M059J (cell line): Measurements from ENCODE around the gene TNS1. TPM values are rescaled to one million over a fixed set of nuclear protein-coding genes. Genes with fewer than 3 reads are reported as not detected.

ENCODE experiments used
- DNase-seq: peaks from one replicate; pipeline ENCODE4 v3.0.0-alpha.2; 2012; ENCODE audit warnings: low read depth
- total RNA-seq: library from RNA; depleted of rRNA; stranded (reverse); fragments of >200 nt; shearing (Covaris generic); gene quantifications from 2 replicates; pipeline ENCODE4 v1.2.3, GENCODE V29; 2014

Gene TNS1
- total RNA-seq, 1 experiment from 2014 or later: 2.6 TPM

DNA sequence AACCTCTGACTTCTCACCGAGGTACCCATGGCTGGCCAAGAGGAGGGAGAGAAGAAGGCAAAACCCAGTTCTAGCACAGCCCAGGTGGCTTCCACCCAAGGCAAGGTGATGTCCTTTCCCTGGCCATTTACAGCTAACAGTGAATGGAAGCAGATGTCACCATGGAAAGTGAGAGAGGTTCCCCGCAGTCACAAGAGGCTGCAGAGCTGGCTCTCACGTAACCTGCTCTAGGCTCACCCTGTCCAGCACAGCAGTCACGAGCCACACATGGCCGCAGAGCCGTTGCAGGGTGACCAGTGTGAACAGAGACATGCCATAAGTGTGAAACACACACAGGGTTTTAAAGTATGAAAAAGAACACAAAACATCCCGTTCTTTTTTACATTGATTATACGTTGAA, 169.4 kb downstream of the TNS1 start:
- no peak for DNase-seq

DNA sequence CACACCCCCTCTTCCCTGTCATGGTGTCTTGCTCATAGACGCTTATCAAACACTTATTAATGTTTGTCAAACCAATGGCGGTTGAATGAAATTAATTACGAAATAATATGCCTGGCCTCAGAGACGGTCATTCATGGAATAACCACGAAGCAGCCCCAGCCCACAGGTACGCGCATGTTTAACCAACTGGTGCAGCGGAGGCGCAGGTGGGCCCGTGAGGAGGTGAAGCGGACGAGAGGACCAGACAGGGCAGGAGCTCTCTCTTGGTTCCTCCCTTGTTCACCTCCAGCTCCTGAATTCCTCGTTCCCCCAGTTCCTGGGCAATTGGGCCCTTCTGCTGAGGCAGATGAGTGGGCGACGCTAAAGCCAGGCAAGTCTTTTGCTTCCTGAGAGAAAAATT, 169.8 kb downstream of the TNS1 start:
- DNase-seq: no peak

DNA sequence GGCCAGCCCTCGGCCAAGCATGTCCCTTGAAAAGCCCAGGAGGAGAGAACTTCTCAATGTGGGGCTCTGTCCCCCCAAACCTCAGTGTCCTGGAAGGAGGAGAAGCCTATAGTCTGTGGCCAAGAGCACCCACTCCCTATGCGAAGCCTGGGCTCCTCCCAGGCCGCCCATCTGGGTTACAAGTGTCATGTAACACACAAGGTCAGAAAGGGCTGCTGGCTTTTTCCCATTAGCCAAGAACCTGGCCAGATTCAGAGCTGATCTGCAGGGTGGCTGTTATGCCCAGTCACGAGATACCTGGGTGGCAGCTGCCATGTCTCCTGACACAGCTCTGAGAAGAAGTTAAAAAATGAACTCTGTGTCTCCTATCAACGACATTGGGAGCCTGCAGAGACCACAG, 170.7 kb downstream of the TNS1 start:
- no peak for DNase-seq

DNA sequence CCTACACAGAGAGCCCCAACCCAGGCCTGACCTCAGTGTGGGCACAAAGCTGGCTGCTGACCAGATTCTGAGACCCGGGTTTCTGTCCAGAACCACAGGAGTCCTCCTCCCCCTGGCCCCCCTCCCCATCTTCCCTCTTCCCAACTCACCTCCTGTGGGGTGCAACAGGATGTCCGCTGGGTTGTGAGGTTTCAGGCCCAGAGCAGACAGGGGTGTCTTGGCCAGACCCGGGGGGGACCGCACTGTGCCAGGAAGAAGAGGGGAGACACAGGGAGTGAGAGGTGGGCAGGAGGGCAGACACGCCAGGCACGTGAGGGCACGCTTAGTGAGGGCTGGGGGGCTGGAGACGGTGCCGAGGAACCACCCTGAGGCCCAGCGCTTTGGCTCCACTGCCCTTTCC, 171.5 kb downstream of the TNS1 start:
- DNase-seq: no peak

DNA sequence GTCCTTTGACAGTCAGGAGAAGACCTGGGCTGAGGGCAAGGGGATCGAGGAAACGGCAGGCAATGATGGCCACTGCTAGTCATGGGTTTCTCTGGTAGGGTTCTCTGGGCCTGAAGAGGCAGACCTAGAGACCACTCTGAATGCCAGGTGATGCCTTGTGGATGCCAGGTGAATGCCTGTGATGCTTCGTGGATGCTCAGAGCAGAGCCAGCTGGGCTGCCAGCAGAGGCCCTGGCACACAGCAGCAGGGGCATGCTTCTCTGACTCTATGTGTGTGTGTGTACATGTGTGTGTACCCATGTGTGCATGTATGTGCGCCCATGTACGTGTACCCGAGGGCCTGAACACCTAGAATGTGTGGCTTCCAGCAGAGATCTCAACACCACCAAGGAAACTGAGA, 172.0 kb downstream of the TNS1 start:
- DNase-seq: no peak

DNA sequence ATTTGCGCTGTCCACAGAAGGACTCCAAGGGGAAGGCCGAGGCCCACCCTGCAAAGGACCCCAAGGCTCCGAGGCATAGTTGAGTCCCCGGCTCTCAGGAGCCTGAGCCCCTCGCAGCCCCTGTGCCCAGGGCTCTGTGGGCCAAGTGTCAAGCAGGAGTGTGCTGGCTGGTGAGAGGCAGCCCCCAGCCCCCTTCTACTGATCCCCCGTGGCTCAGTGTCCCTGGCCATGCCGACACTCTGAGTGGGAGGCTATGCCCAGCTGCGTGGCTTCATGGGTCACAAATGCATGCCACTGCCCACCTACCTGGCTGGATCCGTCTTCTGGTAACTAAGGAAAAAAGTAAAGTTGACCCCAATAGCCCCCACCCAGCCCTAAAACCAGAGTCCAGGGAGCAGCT, 172.7 kb downstream of the TNS1 start:
- no peak for DNase-seq

DNA sequence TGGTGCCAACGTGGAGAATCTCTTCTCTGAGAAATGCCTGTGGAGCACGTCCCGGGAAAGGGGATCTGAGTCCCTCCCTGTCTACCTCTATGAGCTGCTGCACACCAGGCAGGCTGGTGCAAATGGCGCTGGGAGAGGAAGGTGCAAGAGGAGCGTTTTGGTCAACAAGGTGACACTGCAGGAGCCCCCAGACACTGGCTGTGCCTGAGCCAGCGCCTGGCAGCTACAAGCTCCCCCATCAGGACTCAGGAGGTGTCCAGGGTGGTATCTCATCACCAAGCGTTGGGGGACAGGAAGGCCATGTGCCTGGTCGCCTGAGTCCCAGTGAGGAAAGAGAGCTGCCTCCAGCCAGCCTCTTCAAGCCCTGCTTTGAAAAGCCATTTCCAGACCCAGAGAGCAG, 173.4 kb downstream of the TNS1 start:
- DNase-seq: no peak

DNA sequence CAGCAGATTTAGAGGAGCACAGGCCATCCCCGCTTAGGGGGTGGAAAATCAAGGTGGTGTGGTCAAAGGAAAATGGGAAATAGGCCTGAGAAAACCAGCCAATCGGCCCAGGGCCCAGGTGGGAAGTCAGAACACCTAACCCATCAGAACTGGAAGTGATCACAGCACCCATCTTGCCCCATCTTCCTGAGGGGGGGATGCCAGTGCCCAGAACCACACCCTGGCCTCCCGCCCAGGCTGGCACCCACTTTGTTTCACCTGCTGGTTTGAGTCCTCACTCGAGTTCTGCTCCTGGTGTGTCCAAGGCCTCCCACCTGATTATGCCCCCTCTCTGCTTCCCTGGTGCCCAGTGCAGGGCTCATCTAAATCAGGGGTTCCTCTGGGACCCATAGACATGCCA, 174.5 kb downstream of the TNS1 start:
- DNase-seq: no peak

DNA sequence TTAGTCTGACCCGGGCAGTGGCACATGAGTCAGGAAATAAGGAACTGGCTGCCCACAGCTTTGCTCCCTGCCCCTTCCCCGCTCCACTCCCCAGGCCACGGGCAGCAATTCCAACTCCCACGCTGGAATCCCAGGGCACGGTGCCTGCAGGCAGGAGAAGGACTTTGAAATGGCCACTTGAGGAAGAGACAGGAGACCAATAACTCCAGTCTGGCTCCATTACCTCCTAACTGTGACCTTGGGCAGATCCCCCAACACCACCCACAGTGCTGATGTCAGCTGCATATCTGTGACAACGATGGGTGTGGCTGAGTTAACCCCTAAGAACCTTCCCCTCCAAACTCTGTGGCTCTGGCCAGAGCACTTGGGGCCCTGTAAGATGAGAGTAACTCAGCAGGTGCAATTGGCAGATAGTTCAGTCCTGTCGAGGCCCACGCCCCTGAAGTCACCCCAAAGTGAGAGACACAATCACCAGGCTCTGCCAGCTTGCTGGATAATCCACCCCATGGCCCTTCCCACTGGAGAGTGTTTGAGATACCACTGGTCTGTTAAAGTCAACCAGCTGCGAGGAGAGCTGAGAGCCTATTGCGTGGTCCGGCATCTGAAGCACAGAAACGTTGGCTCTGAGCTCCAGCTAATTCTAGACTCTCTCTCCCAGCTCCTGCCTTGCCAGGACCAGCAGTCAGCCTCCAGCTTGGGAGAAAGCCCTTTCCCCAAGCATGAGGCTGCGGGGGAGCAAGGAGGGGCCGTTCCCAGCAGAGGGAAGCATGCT, 175.2 kb downstream of the TNS1 start:
- no peak for DNase-seq

DNA sequence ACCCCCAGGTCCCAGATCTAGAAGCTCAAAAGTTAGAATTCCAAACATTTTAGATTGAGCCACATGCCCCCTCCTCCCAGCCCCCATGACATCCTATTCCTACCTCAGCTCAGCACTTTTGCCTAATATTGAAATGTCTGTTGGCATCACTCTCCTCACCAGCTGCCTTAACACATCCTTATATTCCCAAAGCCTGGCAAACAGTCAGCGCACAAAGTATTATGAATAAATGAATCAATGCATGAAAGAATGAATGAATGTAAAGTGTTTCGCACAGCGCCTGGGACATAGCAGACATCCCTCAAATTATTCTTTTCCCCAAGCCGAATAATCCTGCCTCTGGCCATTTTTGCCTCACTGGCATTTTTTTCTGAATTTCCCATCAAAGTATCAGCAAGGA, 175.8 kb downstream of the TNS1 start:
- no peak for DNase-seq

DNA sequence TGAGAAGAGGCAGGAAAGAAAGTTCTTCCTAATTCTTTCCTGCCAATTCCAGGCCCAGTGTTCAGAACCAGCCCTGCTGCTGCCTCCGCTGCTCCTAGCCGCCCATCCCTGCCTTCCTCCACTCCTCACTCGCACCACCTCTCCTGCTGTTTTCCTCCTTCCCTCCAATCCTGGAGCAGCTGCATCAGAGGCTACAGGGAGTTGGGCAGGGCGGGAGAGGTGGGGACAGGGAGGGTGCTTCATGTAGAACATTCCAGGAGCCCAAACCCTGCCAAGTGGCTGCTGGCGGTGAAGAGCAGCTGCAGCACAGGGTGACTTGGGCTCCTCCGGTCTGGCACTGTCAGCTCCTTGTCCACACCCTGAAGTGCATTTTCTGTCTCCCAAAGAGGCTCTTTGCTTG, 176.3 kb downstream of the TNS1 start:
- no peak for DNase-seq

DNA sequence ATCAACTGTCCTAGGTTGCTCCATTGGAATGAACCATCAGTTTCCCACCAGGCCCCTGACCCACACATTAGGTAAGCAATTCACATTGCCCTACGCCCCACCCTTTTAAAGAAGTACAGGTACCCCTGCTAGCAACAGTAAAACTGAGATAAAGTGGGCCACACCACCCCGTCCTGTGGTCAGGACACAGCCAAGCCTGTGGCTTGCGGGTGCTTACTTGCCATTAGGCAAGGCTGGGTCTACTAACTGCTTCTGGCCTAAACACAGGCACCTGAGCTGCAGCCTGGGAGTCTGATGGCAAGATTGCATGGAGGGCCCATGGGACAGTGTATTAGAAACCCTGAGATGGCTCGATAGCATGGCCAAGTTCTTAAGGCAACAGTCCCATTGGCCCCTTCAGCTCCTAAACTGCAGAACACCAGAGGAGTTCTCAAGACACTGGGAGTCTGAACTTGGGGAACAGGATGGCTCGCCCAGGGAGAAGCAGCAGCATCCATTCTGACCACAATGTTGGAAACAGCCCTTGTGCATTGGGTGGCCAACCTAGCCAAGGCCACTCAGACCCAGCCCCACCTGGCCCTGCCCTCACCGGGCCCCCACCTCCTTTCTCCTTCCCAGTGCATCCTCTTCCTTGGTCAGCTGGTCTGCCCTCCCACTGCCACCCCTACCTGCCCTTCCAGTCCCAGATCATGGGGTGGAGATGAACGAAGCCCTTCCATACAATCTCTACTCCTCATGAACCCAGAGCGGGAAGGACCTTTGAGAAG, 177.1 kb downstream of the TNS1 start:
- no peak for DNase-seq

DNA sequence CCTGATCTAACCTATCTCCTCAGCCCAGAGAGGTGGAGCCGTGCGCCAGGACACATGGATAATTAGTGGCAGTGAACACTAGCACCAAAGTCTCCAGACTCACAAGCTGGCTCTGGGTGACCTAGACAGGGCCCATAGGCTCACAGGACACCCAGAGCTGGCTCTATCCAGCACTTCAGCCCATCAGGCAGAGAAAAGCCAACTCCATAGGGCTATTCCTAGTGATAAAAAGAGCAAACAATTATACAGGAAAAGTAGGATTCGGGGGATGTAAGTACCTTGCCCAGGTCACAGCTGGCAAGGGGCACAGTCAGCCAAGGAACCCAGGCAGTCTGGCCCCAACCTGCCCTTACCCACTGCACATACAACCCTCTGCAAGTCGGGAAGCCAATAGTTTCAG, 178.6 kb downstream of the TNS1 start:
- DNase-seq: no peak

DNA sequence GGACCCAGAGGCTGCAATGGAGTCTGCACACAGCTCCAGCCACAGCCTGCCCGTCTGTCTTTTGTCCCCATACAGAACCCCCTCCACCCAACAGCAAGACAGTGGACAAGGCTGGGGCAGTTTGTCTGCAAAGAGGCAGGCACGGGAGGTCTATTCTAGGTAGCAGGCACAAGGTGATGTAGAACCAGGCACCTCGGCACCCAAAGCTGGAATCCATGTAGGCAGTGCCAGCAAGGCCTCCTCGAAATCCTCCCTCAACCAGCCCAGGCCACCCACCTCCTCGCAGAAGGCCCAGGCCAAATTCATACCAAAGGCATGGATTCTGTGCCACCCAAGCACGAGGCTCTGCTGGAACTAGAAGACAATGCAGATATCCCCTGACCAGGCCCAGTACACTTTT, 179.2 kb downstream of the TNS1 start:
- no peak for DNase-seq

DNA sequence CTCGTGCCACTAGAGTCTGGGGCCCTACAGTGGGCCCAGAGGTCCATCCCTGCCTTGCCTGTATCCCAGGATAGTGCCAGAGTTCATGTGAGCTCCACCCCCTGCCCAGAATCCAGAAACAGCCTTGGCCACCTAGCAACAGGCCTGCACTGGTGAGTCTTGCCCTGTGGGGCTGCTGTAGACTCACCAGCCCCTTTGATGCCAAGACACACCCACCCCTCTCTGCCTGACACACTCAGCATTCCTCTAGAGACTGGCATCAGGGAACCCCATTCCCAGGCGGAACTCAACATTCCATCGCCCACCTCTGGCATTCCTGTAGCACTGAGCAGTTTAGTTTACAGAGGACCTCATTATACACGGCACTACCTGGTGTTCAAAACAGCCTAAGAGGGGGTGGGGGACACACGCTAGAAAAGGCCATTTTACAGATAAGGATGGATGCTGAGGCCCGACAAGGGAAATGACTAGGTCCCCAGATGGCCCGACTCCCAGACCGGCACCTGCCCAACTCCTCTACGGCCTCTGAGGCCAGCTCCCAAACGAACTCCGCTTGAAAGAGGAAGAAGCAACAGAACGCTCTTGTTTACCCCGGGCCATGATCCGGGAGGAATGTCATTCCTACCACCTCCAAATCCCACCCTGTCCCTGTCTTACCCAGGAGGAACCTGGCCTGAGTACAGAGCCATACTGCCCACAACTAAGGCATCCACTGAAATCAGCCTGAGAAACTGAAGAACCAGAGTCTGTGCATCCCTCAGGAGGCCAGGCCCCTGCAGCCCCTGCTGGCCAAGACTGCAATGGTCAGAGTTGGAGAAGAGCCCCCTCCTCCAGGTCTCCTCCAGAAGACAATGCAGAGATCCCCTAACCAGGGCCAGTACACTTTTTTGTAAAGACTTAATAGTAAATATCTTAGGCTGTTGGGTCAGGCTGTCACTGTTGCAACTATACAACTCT, 180.2 kb downstream of the TNS1 start:
- DNase-seq: peak; percentile 41

DNA sequence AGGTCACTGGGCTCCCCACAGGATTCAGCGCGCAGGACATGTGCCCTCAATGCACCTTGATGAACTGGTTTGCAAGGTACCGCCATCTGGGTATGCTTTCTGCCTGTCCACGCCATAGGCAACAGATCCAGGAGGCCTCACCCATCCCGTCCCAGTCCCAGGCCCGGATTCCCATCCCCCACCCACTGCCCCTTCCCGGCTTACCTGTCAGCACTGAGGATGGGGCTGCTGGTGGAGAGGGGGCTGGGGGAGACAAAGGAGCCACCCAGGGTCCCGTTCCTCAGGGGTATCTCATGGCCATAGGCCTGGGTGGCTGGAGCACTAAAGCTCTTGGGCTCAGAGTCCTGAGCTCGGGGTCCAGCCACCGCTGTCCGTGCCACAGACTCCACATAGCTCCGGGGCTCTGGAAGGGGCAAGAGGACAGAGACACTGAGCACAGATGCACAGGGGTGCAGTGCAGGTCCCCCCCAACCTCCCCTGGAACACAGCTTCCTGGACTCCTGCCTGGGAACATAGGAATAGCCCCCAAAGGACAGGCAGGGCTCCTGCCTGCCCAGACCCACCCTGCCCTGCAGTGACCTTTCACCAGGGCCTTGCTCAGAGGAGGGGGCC, 181.2 kb downstream of the TNS1 start:
- no peak for DNase-seq

DNA sequence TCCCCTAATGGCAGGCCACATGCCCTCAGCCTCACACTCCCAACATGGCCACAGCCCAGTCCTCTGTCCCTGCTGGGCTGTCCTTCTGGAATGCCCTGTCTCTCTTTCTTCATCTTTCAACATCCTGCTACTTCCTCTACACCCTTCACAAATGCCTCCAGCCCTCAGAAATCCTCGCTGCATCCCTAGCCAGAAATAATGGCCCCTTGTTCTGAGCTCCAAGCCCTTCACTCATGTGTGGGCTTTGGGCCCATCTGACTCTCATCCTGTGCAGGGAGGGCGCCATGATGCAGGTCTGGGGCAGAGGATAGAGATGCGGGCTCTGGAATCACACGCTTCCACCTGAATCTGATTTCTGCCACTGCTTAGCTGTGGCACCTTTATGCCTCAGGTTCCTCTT, 181.9 kb downstream of the TNS1 start:
- DNase-seq: no peak

DNA sequence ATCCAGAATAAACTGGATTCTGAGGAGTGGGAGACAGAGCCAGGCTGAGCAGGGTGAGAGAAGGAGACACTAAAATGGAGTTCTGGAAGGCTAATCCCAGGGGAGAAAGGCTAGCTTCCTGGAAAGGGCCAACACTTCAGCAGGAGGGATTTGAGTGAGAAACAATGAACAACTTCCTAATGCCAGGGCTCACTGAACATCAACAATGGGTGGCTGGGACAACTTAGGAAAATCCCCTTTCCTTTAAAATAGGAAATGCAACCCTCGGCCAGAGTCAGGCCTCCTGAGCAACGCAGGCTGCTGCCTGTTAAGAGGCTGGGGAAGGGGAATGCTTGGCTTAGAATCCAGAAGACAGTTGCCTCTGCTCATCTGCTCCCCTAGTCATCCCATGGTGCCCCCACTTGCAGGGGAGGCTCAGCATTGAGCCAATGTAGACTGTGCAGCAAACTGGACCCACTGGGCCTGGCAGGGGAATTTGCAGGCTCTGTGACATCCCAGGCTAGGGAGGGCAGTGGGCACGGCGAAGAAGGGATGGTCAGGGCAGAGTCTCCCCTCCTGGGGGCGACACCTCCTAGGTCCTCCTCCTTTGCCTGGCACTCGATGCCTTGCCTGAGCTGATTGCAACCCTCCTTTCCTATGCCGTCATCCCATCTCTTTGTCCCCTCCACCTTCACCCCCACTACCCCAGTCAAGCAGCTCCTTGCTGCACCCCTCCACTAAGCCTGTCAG, 182.5 kb downstream of the TNS1 start:
- DNase-seq: no peak

DNA sequence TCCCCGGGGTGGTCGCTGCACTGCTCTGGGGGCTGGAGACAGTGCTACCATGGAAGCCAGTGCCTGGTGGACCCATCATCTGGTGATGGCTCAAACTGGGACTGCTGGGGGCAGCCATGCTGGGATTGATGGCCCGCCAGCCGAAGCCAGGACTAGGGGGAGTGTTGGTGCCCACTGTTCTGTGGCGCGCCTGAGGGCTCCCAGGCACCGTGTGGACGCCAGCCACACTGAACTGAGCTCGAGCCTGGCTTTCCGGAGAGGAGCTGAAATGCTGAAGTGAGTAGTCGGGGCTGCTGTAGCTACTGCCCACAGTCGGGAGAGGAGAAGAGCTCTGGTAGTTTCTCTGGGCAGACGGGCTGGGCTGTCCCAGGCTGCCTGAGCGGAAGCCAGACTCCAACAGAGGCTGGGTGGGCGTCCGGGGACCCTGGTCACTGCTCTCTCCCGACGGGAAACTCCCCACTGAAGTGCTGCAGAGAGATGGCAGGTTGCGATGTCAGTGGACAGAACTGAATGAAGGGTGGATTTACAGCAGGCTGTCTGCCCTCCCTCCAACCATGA, 184.4 kb downstream of the TNS1 start:
- DNase-seq: no peak

DNA sequence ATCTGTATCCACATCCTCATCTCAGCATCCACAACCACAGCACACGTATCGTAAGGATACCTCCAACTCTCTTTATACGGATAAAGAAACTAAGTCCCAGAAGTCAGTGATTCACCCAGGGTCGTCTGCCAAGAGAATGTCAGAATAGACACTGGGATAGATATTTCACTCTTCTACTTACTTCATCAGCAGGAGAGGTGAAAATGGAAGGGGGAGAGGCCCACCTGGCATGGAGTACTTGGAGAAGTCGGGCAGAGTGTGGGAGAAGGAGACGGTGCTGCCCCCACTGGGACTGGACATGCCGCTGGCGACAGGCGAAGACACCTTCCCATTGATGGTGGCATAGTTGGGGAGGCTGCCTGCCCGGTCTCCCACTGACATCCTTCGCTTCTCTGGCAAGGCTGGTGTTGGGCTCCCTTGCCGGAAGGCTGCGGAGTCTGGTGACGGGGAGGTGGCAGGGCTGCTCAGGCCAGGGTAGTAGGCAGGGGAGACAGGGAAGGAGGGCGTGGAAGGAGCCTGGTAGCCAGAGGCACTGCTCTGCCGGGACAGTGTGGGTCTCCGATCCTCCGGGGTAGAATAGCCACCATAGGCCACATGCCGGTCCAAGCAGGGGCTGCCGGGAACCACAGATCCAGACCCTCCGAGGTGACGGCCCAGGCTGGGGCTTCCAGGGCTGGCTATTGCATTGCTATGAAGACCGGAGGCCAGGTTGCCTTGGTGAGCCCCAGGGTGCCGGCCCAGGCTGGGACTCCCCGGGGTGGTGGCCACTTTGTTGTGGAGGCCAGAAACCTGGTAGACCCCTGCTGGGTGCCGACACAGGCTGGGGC, 185.1 kb downstream of the TNS1 start:
- no peak for DNase-seq
